GM12878 (cell line): ENCODE data around the gene CSNK1G1. TPM values are rescaled to one million over a fixed set of nuclear protein-coding genes. Genes with fewer than 3 reads are reported as not detected.

Source experiments
- BACH1 ChIP-seq: fragments of 450-650 bp; IDR thresholded peaks from 2 replicates; pipeline ENCODE4 v1.6.1; 2017; ENCODE audit warnings: mild to moderate bottlenecking, borderline replicate concordance
- CEBPB ChIP-seq, 2 experiments: fragments of 150-350 bp in 1 of 2; IDR thresholded peaks; 2 replicates each; pipeline ENCODE4 v1.6.1; 2012 to 2014; ENCODE audit warnings: low read depth in 2 of 2, low read length in 2 of 2, borderline replicate concordance in 1 of 2, inconsistent platforms in 1 of 2
- E2F4 ChIP-seq: IDR thresholded peaks from 2 replicates; pipeline ENCODE4 v1.6.1; 2012; ENCODE audit warnings: low read depth, low read length, improper control_type of control experiment
- EED ChIP-seq: sonication (generic); IDR thresholded peaks from 2 replicates; pipeline ENCODE4 v1.6.1; 2016; ENCODE audit warnings: antibody characterized with exemption, low read depth
- EGR1 ChIP-seq, 2 experiments: IDR thresholded peaks; 1 replicate in 1 of 2; 2 replicates in 1 of 2; pipeline ENCODE4 v1.6.1; 2011 to 2012; ENCODE audit warnings: low read depth in 2 of 2, low read length in 2 of 2, borderline replicate concordance in 1 of 2, mild to moderate bottlenecking in 1 of 2, moderate library complexity in 1 of 2
- FOXK2 ChIP-seq: fragments of 450-650 bp; IDR thresholded peaks from 2 replicates; pipeline ENCODE4 v1.6.1; 2017; ENCODE audit warnings: mild to moderate bottlenecking, moderate library complexity
- HCFC1 ChIP-seq: fragments of 150-350 bp; IDR thresholded peaks from 2 replicates; pipeline ENCODE4 v1.6.1; 2014; ENCODE audit warnings: low read length
- LARP7 ChIP-seq: fragments of 450-650 bp; IDR thresholded peaks from 2 replicates; pipeline ENCODE4 v1.6.1; 2017; ENCODE audit warnings: mild to moderate bottlenecking
- MTA3 ChIP-seq: IDR thresholded peaks from 2 replicates; pipeline ENCODE4 v1.6.1; 2012; ENCODE audit warnings: low read length, inconsistent platforms, borderline replicate concordance
- NBN ChIP-seq: fragments of 450-650 bp; IDR thresholded peaks from 2 replicates; pipeline ENCODE4 v1.6.1; 2016
- PML ChIP-seq: IDR thresholded peaks from 2 replicates; pipeline ENCODE4 v1.6.1; 2012; ENCODE audit warnings: low read length, inconsistent platforms
- POLR2A ChIP-seq: IDR thresholded peaks from 2 replicates; pipeline ENCODE4 v1.6.1; 2011; ENCODE audit warnings: low read depth, mild to moderate bottlenecking, low read length
- RELB ChIP-seq: fragments of 450-650 bp; IDR thresholded peaks from 2 replicates; pipeline ENCODE4 v1.6.1; 2017; ENCODE audit warnings: low read depth, mild to moderate bottlenecking, moderate library complexity
- REST ChIP-seq: IDR thresholded peaks from 2 replicates; pipeline ENCODE4 v1.6.1; 2012; ENCODE audit warnings: mild to moderate bottlenecking, low read depth, low read length
- SMAD5 ChIP-seq: IDR thresholded peaks from 2 replicates; pipeline ENCODE4 v1.6.1; 2016; ENCODE audit warnings: antibody characterized with exemption, low read depth
- SRF ChIP-seq, 2 experiments: IDR thresholded peaks; 2 replicates each; pipeline ENCODE4 v1.6.1; 2011; ENCODE audit warnings: low read depth in 2 of 2, low read length in 2 of 2, mild to moderate bottlenecking in 1 of 2, moderate library complexity in 1 of 2
- ZNF592 ChIP-seq: fragments of 450-650 bp; IDR thresholded peaks from 2 replicates; pipeline ENCODE4 v1.6.1; 2017; ENCODE audit warnings: mild to moderate bottlenecking, moderate library complexity
- ZSCAN29 ChIP-seq: fragments of 450-650 bp; IDR thresholded peaks from 2 replicates; pipeline ENCODE4 v1.6.1; 2017; ENCODE audit warnings: mild to moderate bottlenecking, moderate library complexity
- polyA plus RNA-seq, 11 experiments: library from polyadenylated mRNA; depleted of rRNA in 4 of 11; unstranded in 6 of 11; stranded (reverse) in 5 of 11; fragments of >200 nt; fragmentation: Nextera tagmentation in 4 of 11; fragmentation: Illumina TruSeq in 1 of 11; extraction: Ambion mirVana in 4 of 11; extraction: Trizol in 1 of 11; gene quantifications; 1 replicate in 1 of 11; 2 replicates in 10 of 11; pipeline versions ENCODE4 v1.2.1 to v1.2.3, GENCODE V29; 2011 to 2016; ENCODE audit warnings: inconsistent platforms in 2 of 11, missing spikeins in 2 of 11, low read depth in 1 of 11
- total RNA-seq, 4 experiments: library from RNA; depleted of rRNA in 3 of 4; stranded (reverse); fragments of >200 nt in 3 of 4; fragmentation: Illumina TruSeq in 1 of 4; extraction: Trizol in 1 of 4; gene quantifications; 2 replicates each; pipeline versions ENCODE4 v1.2.1 to v1.2.3, GENCODE V29; 2013 to 2021

The CSNK1G1 gene
- total and polyA plus RNA-seq, 10 of the 15 experiments (the other 5 are each of a cell fraction or from before 2014, with no cell fraction given), result 6.1 to 23.4 (median 15.3) TPM

- TF ChIP-seq REST (no peak), PML (peak; percentile 72; the same call in 1 of the 2 replicates), CEBPB (IDR thresholded peaks at IDR 0.05; ENCODE audit: borderline replicate concordance in 1 of 2, low read depth in 2 of 2, low read length in 2 of 2) (no peak), ZNF592 (no peak), SMAD5 (no peak; the same call in 1 of the 2 replicates), MTA3 (no peak), ZSCAN29 (no peak), EED (no peak), FOXK2 (no peak), EGR1 (IDR thresholded peaks at IDR 0.05; ENCODE audit: borderline replicate concordance in 1 of 2, low read depth in 2 of 2, low read length in 2 of 2) (no peak), BACH1 (no peak), NBN (no peak), E2F4 (peak; percentile 98), HCFC1 (no peak; the same call in 1 of the 2 replicates), RELB (peak; percentile 70), LARP7 (no peak), POLR2A (peak; percentile 85), SRF (IDR thresholded peaks at IDR 0.05; ENCODE audit: low read depth in 2 of 2, low read length in 2 of 2) (no peak)
Measured at GRCh38 chr15:64381000-64381751, 25.2 kb upstream of the CSNK1G1 start, which contains the start of gene PCLAF (continued).
